Measurements from ENCODE around the gene CHMP4A. TPM values are rescaled to one million over a fixed set of nuclear protein-coding genes. Genes with fewer than 3 reads are reported as not detected.

CHMP4A gene
- total RNA-seq, 2 experiments from 2014 or later, result 79.8 to 93.2 TPM

GRCh38 chr14:24197056-24197450 lies 16.2 kb downstream of the CHMP4A start:
- no peaks in the 10 kb centered on the region for H3K27me3 Mint-ChIP-seq
- peaks cover 50% of the 10 kb centered on the region for H3K4me1 Mint-ChIP-seq
- CTCF ChIA-PET, result interaction anchor here (0.8 to 2.3 kb wide), 4 partner anchors 9 to 234 kb away, joined by 3 to 5 read pairs (median 4); partner anchors contain the start of gene TINF2
- H3K4me3 Mint-ChIP-seq, result peak overlapping the region; percentile 98
- no peak for DNase-seq
- peaks cover 1% of the 10 kb centered on the region for H3K9me3 Mint-ChIP-seq
- H3K36me3 Mint-ChIP-seq (ENCODE audit: low read depth), result peaks cover 57% of the 10 kb centered on the region
- peak overlapping the region; percentile 66 for H3K27ac Mint-ChIP-seq
- POLR2A ChIA-PET, result no interaction called here

GRCh38 chr14:24196071-24197055 lies 16.9 kb downstream of the CHMP4A start:
- ChIA-PET POLR2A (interaction anchor here (0.9 to 1.2 kb wide), 3 partner anchors 10 to 112 kb away, joined by 3 to 4 read pairs (median 3); partner anchors contain the start of genes CIDEB and IRF9), CTCF (interaction anchor here (1.0 to 2.3 kb wide), 10 partner anchors 10 to 235 kb away, joined by 4 to 12 read pairs (median 5); partner anchors contain the start of genes CIDEB, IRF9, LTB4R2 and MDP1)
- H3K36me3 Mint-ChIP-seq (ENCODE audit: low read depth), result peaks cover 56% of the 10 kb centered on the region
- H3K27ac Mint-ChIP-seq, result peak overlapping the region; percentile 99
- H3K27me3 Mint-ChIP-seq, result no peaks in the 10 kb centered on the region
- peaks cover 54% of the 10 kb centered on the region for H3K4me1 Mint-ChIP-seq
- no peak for DNase-seq
- H3K4me3 Mint-ChIP-seq, result peak overlapping the region; percentile 98
- no peaks in the 10 kb centered on the region for H3K9me3 Mint-ChIP-seq

- Mint-ChIP-seq H3K4me1 (peaks cover 56% of the 10 kb centered on the region), H3K27ac (peak within 1 kb of the TSS; percentile 99), H3K9me3 (no peaks in the 10 kb centered on the region), H3K27me3 (no peaks in the 10 kb centered on the region), H3K4me3 (peak within 1 kb of the TSS; percentile 98), H3K36me3 (ENCODE audit: low read depth) (peaks cover 52% of the 10 kb centered on the region)
- peak; percentile 91 for DNase-seq
- ChIA-PET POLR2A (interaction anchor here (0.6 to 1.2 kb wide), 4 partner anchors 9 to 112 kb away, joined by 3 to 4 read pairs (median 3); partner anchors contain the start of genes CIDEB and IRF9), CTCF (interaction anchor here (0.5 to 2.3 kb wide), 14 partner anchors 11 to 236 kb away, joined by 3 to 12 read pairs (median 5); partner anchors contain the start of genes CHMP4A, CIDEB, IRF9 and LTB4R2)
Measured at GRCh38 chr14:24195186-24196070, 17.9 kb downstream of the CHMP4A start, which contains the start of gene TM9SF1. TSS of gene TM9SF1 (minus strand) at chr14:24195441. CDS start at chr14:24195019, 422 bp downstream.

GRCh38 chr14:24194873-24195185 lies 18.5 kb downstream of the CHMP4A start:
- no peak for DNase-seq
- ChIA-PET CTCF (interaction anchor here (0.5 to 2.3 kb wide), 8 partner anchors 14 to 237 kb away, joined by 3 to 12 read pairs (median 5); partner anchors contain the start of genes IRF9, LTB4R2, MDP1 and TINF2), POLR2A (interaction anchor here (1.2 kb wide), 1 partner anchor 34 kb away, joined by 4 read pairs; the partner anchor contains the start of gene IRF9)
- H3K27ac Mint-ChIP-seq, result peak overlapping the region; percentile 99
- H3K9me3 Mint-ChIP-seq, result no peaks in the 10 kb centered on the region
- peaks cover 53% of the 10 kb centered on the region for H3K36me3 Mint-ChIP-seq (ENCODE audit: low read depth)
- H3K27me3 Mint-ChIP-seq, result no peaks in the 10 kb centered on the region
- H3K4me1 Mint-ChIP-seq, result peaks cover 61% of the 10 kb centered on the region
- peak overlapping the region; percentile 98 for H3K4me3 Mint-ChIP-seq

DNA sequence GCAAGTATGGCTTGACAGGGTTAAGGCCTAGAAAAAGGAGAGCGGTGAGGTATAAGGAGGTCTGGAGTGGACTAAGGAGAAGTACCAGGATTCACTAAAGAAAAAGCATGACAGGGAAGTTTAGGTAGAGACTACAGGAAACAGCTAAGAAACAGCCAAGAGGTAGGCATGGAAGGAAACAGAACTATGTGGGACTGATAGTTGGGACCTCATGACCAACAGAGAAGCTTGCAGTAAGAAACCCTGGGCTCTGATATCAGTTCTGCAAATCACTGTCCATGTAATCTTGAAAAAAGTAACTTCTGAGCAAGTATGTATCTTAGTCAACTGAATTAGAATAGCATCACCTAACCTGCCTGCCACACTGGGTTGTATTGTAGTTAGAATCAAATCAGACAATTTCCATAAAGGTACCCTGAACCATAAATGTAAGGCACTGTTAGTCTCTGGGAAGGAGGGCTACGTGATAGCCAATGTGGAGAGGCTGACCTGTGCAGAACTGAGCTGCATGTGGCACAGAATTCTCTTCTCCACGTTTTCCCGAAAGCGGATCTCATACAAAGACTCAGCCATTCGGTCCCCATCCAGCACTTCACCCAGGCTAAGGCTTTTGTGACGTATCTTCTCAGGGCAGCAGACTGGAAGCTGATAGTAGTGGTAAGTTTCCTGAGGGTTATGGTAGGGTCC lies 19.0 kb downstream of the CHMP4A start:
- ChIA-PET CTCF (interaction anchor here (0.7 to 2.1 kb wide), 8 partner anchors 13 to 116 kb away, joined by 3 to 12 read pairs (median 4); partner anchors contain the start of genes CHMP4A, CIDEB, IRF9 and LTB4R2), POLR2A (no interaction called here)
- Mint-ChIP-seq H3K4me3 (peak overlapping the region; percentile 98), H3K27ac (peak overlapping the region; percentile 99), H3K27me3 (no peaks in the 10 kb centered on the region), H3K36me3 (ENCODE audit: low read depth) (peaks cover 50% of the 10 kb centered on the region), H3K4me1 (peaks cover 66% of the 10 kb centered on the region), H3K9me3 (no peaks in the 10 kb centered on the region)
- no peak for DNase-seq

DNA sequence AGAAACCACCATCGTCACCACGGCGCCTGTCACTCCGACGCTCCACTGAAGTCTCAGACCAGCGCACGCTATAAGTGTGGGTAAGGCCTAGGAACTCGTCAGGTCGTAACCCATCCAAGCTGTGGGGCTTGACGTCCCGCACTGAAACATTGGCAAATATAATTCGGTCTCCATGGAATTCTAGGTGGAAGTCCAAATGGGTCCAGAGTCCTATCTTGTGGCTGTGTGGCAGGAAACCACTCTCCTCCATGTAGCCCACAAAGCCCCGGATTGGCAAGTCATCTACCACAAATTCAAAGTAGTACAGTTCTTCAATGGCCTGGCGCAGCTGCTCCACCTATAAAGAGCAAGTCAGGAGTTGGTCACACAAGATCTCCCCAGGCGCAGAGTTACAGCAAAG lies 20.4 kb downstream of the CHMP4A start:
- ChIA-PET POLR2A (no interaction called here), CTCF (interaction anchor here (0.6 to 1.5 kb wide), 2 partner anchors 20 to 69 kb away, joined by 3 to 5 read pairs; partner anchors contain the start of gene CHMP4A)
- DNase-seq, result no peak
- Mint-ChIP-seq H3K4me3 (no peak overlapping the region), H3K36me3 (ENCODE audit: low read depth) (peaks cover 45% of the 10 kb centered on the region), H3K4me1 (peaks cover 69% of the 10 kb centered on the region), H3K27me3 (no peaks in the 10 kb centered on the region), H3K9me3 (no peaks in the 10 kb centered on the region), H3K27ac (peak overlapping the region; percentile 69)

DNA sequence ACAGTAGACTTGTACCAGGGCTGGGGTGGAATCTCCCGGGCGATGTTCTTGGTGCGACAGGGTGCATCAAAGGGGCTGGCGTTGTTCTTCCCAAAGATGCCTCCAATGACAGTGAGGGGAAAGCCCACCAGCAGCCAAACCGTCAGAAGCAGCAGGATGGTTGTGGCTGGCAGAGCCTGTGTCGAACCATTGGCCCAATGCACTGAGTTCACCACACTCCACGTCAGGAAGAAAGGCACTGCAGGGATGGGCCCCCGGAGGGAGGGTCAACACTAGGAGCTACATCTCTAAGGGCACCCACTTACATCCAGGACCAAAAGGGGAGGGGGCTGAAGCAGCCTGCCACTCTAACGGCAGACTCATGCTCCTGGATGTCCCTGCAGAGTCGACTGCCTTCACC lies 22.9 kb downstream of the CHMP4A start:
- Mint-ChIP-seq H3K27me3 (no peaks in the 10 kb centered on the region), H3K4me3 (no peak overlapping the region), H3K4me1 (peaks cover 69% of the 10 kb centered on the region), H3K9me3 (no peaks in the 10 kb centered on the region), H3K27ac (no peak overlapping the region), H3K36me3 (ENCODE audit: low read depth) (peaks cover 40% of the 10 kb centered on the region)
- ChIA-PET CTCF (no interaction called here), POLR2A (no interaction called here)
- DNase-seq, result no peak

DNA sequence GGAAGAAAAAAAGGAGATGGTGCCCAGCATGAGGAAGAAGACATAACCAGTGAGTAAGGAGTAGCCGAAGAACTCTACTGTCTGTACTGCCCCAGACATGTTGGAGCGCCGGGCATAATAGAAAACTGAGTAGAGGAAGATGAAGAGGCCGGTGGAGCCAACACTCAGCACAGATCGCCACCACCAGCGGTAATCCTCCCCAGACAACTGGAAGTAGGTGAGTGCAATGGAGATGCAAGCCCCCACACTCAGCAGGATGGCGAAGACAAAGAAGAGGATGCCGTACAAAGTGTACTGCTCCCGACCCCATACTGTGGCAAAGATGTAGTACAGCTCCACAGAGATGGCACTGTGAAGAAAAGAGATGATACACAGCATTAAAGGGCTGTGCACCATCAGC lies 23.8 kb downstream of the CHMP4A start:
- POLR2A ChIA-PET, result no interaction called here
- Mint-ChIP-seq H3K27me3 (no peaks in the 10 kb centered on the region), H3K4me3 (no peak overlapping the region), H3K27ac (peak overlapping the region; percentile 93), H3K9me3 (no peaks in the 10 kb centered on the region), H3K4me1 (peaks cover 62% of the 10 kb centered on the region), H3K36me3 (ENCODE audit: low read depth) (peaks cover 44% of the 10 kb centered on the region)
- CTCF ChIA-PET, result interaction anchor here (1.8 to 6.5 kb wide), 4 partner anchors 16 to 107 kb away, joined by 6 to 44 read pairs (median 6); partner anchors contain the start of genes DCAF11, IRF9 and NRL
- DNase-seq, result no peak

- Mint-ChIP-seq H3K9me3 (no peaks in the 10 kb centered on the region), H3K27me3 (no peaks in the 10 kb centered on the region), H3K4me3 (peak overlapping the region; percentile 89), H3K27ac (peak overlapping the region; percentile 93), H3K36me3 (ENCODE audit: low read depth) (peaks cover 41% of the 10 kb centered on the region), H3K4me1 (peaks cover 58% of the 10 kb centered on the region)
- ChIA-PET POLR2A (interaction anchor here (1.0 kb wide), 1 partner anchor 48 kb away, joined by 4 read pairs; the partner anchor contains the start of gene EMC9), CTCF (interaction anchor here (0.6 to 6.5 kb wide), 8 partner anchors 13 to 108 kb away, joined by 3 to 44 read pairs (median 6); partner anchors contain the start of genes DCAF11, IRF9 and NRL)
- no peak for DNase-seq
Measured at GRCh38 chr14:24189059-24189375, 24.3 kb downstream of the CHMP4A start.

DNA sequence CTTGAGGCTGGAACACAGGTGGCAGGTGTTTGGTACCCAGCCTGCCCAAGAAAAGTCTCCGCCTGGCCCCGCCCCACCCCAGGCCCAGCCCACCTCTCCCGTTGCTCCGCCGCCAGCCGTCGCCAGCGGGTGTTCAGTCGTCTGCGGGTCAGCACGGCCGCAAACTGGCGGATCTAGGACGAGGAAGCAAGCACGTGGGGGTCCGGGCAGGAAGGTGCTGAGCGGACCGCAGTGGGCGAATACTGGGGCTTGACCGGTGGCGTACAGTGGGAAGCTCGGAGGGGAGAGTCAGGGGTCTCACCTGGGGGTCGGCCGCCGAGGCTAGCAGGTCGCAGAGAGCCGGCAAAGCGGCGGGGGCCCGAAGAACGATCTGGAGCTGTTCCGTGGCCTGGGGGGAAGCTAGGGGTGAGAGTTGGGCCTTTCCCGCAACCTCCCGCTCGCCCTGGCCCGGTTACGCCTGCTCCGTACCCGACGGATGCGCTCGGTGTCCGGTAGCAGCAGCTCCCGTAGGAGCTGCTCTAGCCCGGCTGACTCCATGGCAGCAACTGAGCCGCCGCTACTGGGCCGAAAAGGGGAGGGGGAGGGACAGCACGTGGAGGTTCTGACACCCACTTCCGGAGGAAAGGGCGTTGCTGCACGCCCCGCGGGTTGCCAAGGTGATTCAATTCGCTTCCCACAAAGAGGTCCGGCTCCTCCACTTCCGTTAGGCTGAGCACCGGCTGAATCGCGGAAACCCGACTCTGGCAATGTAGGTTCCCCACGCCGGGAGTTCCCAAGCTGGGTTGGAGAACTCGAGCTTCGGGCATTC lies 24.8 kb downstream of the CHMP4A start, which contains the start of gene IPO4:
TSS of gene IPO4 (minus strand) at position 566 of the 808 bp plus-strand sequence. CDS start at position 537, 29 bp downstream.
- CTCF ChIA-PET, result interaction anchor here (0.6 to 6.5 kb wide), 10 partner anchors 13 to 108 kb away, joined by 3 to 44 read pairs (median 6); partner anchors contain the start of genes DCAF11, IRF9 and NRL
- peaks cover 56% of the 10 kb centered on the region for H3K4me1 Mint-ChIP-seq
- H3K9me3 Mint-ChIP-seq, result no peaks in the 10 kb centered on the region
- POLR2A ChIA-PET, result interaction anchor here (0.7 to 1.0 kb wide), 2 partner anchors 27 to 47 kb away, joined by 4 read pairs; partner anchors contain the start of genes EMC9 and MDP1
- peak within 1 kb of the TSS; percentile 89 for H3K4me3 Mint-ChIP-seq
- H3K27me3 Mint-ChIP-seq, result no peaks in the 10 kb centered on the region
- DNase-seq, result peak; percentile 97
- H3K36me3 Mint-ChIP-seq (ENCODE audit: low read depth), result peaks cover 41% of the 10 kb centered on the region
- H3K27ac Mint-ChIP-seq, result peak within 1 kb of the TSS; percentile 93

DNA sequence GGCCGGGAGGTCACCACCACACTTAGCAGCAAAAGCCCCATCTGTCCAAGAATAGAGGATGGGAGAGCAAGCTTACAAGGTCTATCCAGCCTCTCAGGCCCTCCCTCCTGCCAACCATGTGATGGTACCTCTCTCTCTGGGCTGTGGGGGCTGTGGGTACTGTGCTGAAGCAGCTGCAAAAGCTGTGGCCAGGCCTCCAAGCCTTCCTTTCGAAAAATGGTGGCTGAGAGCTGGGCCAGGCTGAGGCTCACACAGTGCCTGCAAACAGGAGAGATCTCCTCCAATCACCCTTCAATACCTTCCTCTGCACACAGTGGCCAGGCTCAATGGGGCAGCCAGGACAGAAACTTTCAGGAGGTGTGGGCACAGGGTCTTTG lies 25.8 kb downstream of the CHMP4A start:
- Mint-ChIP-seq H3K4me1 (peaks cover 49% of the 10 kb centered on the region), H3K36me3 (ENCODE audit: low read depth) (peaks cover 42% of the 10 kb centered on the region), H3K27me3 (no peaks in the 10 kb centered on the region), H3K9me3 (no peaks in the 10 kb centered on the region), H3K27ac (peak overlapping the region; percentile 93), H3K4me3 (peak overlapping the region; percentile 89)
- POLR2A ChIA-PET, result no interaction called here
- CTCF ChIA-PET, result interaction anchor here (1.2 to 6.5 kb wide), 7 partner anchors 14 to 109 kb away, joined by 3 to 44 read pairs (median 6); partner anchors contain the start of genes DCAF11, IRF9, NRL and TINF2
- no peak for DNase-seq
